PC-3 (cell line): ENCODE results near the gene GMDS. TPM values are rescaled to one million over a fixed set of nuclear protein-coding genes. Genes with fewer than 3 reads are reported as not detected.

Source experiments
- ATAC-seq: fragments of 200-7000 bp; cut with Tn5 transposase; 2 replicates; pipeline ENCODE4 v1.9.1; 2020; ENCODE audit warnings: mild to moderate bottlenecking, moderate library complexity
- BruUV-seq: library from RNA; stranded (reverse); fragments of 400-500 nt; replicated peaks from 2 replicates; lab custom pipeline; 2021; lab: Mats Ljungman, UMichigan
- CTCF ChIA-PET: fragments of 300-600 bp; sonication (Branson Sonifier 250); formaldehyde crosslinking; loops from one replicate; lab custom pipeline; 2022; ENCODE audit warnings: antibody characterized with exemption; lab: Charles Lee
- POLR2A ChIA-PET: fragments of 300-600 bp; sonication (Branson Sonifier 250); formaldehyde crosslinking; loops from one replicate; lab custom pipeline; 2022; ENCODE audit warnings: antibody characterized with exemption; ENCODE audit not compliant: unreplicated experiment; lab: Charles Lee
- DNase-seq: peaks from one replicate; pipeline ENCODE4 v3.0.0-alpha.2; 2015
- H2AFZ ChIP-seq: fragments of 300-600 bp; sonication (generic); 2 replicates; pipeline ENCODE4 v1.6.0; 2016; ENCODE audit warnings: antibody characterized with exemption, low read length
- H3F3A ChIP-seq: fragments of 300-600 bp; sonication (generic); one replicate; pipeline ENCODE4 v1.6.0; 2017; ENCODE audit warnings: antibody characterized with exemption, low read length, control low read depth, mild to moderate bottlenecking; ENCODE audit not compliant: unreplicated experiment
- H3K27ac ChIP-seq: fragments of 300-600 bp; sonication (generic); 2 replicates; pipeline ENCODE4 v1.5.1; 2016; ENCODE audit warnings: mild to moderate bottlenecking, low read length
- H3K27me3 ChIP-seq: fragments of 300-600 bp; sonication (generic); 2 replicates; pipeline ENCODE4 v1.6.1; 2016; ENCODE audit warnings: low read length, mixed read lengths
- H3K36me3 ChIP-seq: fragments of 300-600 bp; sonication (generic); 2 replicates; pipeline ENCODE4 v1.6.1; 2016; ENCODE audit warnings: low read depth, mixed run types, low read length, mixed read lengths
- H3K4me1 ChIP-seq: fragments of 300-600 bp; sonication (generic); 2 replicates; pipeline ENCODE4 v1.5.1; 2016; ENCODE audit warnings: low read length; ENCODE audit not compliant: insufficient read depth
- H3K4me2 ChIP-seq: fragments of 300-600 bp; sonication (generic); 2 replicates; pipeline ENCODE4 v1.6.0; 2016; ENCODE audit warnings: low read length
- H3K4me3 ChIP-seq: fragments of 300-600 bp; sonication (generic); 2 replicates; pipeline ENCODE4 v1.5.1; 2016; ENCODE audit warnings: mild to moderate bottlenecking, low read length, mixed read lengths
- H3K79me2 ChIP-seq: fragments of 300-600 bp; sonication (generic); 2 replicates; pipeline ENCODE4 v1.6.1; 2017; ENCODE audit warnings: low read length, mixed read lengths
- H3K9ac ChIP-seq: fragments of 300-600 bp; sonication (generic); 2 replicates; pipeline ENCODE4 v1.6.0; 2016; ENCODE audit warnings: mild to moderate bottlenecking, low read length
- H3K9me2 ChIP-seq: fragments of 300-600 bp; sonication (generic); replicated peaks from 2 replicates; pipeline ENCODE4 v1.6.1; 2016; ENCODE audit warnings: mixed run types, low read length, mixed read lengths
- H3K9me3 ChIP-seq: fragments of 300-600 bp; sonication (generic); 2 replicates; pipeline ENCODE4 v1.6.1; 2016; ENCODE audit warnings: low read length, mixed read lengths
- H4K20me1 ChIP-seq: fragments of 300-600 bp; sonication (generic); 2 replicates; pipeline ENCODE4 v1.6.1; 2016; ENCODE audit warnings: low read length, mixed read lengths
- EZH2 ChIP-seq: fragments of 300-600 bp; sonication (generic); IDR thresholded peaks from one replicate; pipeline ENCODE4 v1.6.1; 2017; ENCODE audit warnings: antibody characterized with exemption, mild to moderate bottlenecking, low read length; ENCODE audit not compliant: unreplicated experiment
- EZH2phosphoT487 ChIP-seq: fragments of 300-600 bp; sonication (generic); IDR thresholded peaks from 2 replicates; pipeline ENCODE4 v1.6.1; 2018; ENCODE audit warnings: mild to moderate bottlenecking, antibody characterized with exemption, low read length, borderline replicate concordance
- intact Hi-C: fragments of 100-400 bp; cut with micrococcal nuclease; formaldehyde crosslinking; loops from 2 replicates; pipeline ENCODE4 v1.9.0; 2023
- total RNA-seq: library from RNA; depleted of rRNA; stranded (reverse); fragments of >200 nt; gene quantifications from 2 replicates; pipeline ENCODE4 v1.2.3, GENCODE V29; 2014
- TF ChIP-seq, protein P1 (sequence below): fragments of 300-600 bp; sonication (generic); conservative IDR thresholded peaks from 2 replicates; pipeline ENCODE4 v1.5.1; 2017; ENCODE audit warnings: antibody characterized with exemption, low read depth, mild to moderate bottlenecking, low read length

The GMDS gene
- total RNA-seq, 1 experiment from 2014 or later, result 18.3 TPM

- Histone ChIP-seq H3F3A (no peaks in the 10 kb centered on the region), H3K36me3 (no peaks in the 10 kb centered on the region), H3K9me3 (no peaks in the 10 kb centered on the region), H3K27ac (no peak overlapping the region), H3K9ac (no peak overlapping the region), H3K79me2 (no peaks in the 10 kb centered on the region), H3K4me3 (no peak overlapping the region), H4K20me1 (no peaks in the 10 kb centered on the region), H3K9me2 (no peaks in the 10 kb centered on the region), H3K27me3 (no peaks in the 10 kb centered on the region), H2AFZ (no peak overlapping the region), H3K4me2 (no peak overlapping the region), H3K4me1 (peaks cover 32% of the 10 kb centered on the region)
- ChIA-PET POLR2A (no interaction called here), CTCF (no interaction called here)
- TF ChIP-seq EZH2 (no peak), EZH2phosphoT487 (no peak)
- TF ChIP-seq, protein P1, sequence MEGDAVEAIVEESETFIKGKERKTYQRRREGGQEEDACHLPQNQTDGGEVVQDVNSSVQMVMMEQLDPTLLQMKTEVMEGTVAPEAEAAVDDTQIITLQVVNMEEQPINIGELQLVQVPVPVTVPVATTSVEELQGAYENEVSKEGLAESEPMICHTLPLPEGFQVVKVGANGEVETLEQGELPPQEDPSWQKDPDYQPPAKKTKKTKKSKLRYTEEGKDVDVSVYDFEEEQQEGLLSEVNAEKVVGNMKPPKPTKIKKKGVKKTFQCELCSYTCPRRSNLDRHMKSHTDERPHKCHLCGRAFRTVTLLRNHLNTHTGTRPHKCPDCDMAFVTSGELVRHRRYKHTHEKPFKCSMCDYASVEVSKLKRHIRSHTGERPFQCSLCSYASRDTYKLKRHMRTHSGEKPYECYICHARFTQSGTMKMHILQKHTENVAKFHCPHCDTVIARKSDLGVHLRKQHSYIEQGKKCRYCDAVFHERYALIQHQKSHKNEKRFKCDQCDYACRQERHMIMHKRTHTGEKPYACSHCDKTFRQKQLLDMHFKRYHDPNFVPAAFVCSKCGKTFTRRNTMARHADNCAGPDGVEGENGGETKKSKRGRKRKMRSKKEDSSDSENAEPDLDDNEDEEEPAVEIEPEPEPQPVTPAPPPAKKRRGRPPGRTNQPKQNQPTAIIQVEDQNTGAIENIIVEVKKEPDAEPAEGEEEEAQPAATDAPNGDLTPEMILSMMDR, result no peak
- ATAC-seq, result no peak
- no TSS peak for BruUV-seq
- intact Hi-C loops, result no loop called here
- no peak for DNase-seq
Observed at GRCh38 chr6:1600063-1600763, 645.2 kb downstream of the GMDS start.

- TF ChIP-seq EZH2 (no peak), EZH2phosphoT487 (no peak)
- TF ChIP-seq, protein P1, result no peak
- no peak overlapping the region for H2AFZ ChIP-seq
- no peaks in the 10 kb centered on the region for H3K9me2 ChIP-seq
- DNase-seq (no peak), ATAC-seq (no peak)
- peaks cover 35% of the 10 kb centered on the region for H3K4me1 ChIP-seq
- H3K4me3 ChIP-seq, result no peak overlapping the region
- H3K9me3 ChIP-seq, result no peaks in the 10 kb centered on the region
- H3K79me2 ChIP-seq, result no peaks in the 10 kb centered on the region
- CTCF ChIA-PET, result no interaction called here
- POLR2A ChIA-PET, result no interaction called here
- no peaks in the 10 kb centered on the region for H4K20me1 ChIP-seq
- no TSS peak for BruUV-seq
- no peaks in the 10 kb centered on the region for H3K36me3 ChIP-seq
- peaks cover 2% of the 10 kb centered on the region; the same call in 1 of the 2 replicates for H3K27me3 ChIP-seq
- no peak overlapping the region for H3K4me2 ChIP-seq
- intact Hi-C loops, result no loop called here
- no peaks in the 10 kb centered on the region for H3F3A ChIP-seq
- H3K27ac ChIP-seq, result no peak overlapping the region
- no peak overlapping the region for H3K9ac ChIP-seq
Observed at GRCh38 chr6:1599469-1599868, 645.9 kb downstream of the GMDS start.

DNA sequence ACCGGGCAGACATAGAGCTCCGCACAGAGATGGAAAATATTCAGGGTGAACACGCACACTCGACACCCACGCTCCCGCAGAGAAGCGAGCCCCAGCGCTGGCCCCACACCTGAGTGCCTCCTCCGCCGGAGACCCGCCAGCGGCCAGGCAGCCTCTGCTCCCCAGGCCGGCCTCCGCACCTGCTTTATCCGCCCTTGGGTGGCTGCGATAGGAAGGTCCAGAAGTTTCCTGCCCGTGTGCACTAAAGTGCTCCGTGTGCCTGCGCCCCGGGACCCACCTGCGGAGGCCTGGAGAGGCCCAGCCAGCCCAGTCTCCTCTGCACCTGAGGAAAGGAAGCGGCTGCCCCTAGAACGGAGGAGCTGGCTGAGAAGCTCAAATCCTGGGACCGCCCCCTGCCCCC, 646.5 kb downstream of the GMDS start:
- H3K27ac ChIP-seq, result no peak overlapping the region
- no peak overlapping the region for H3K9ac ChIP-seq
- H4K20me1 ChIP-seq, result no peaks in the 10 kb centered on the region
- ChIA-PET CTCF (no interaction called here), POLR2A (interaction anchor here (0.6 kb wide), 1 partner anchor 647 kb away, joined by 3 read pairs; the partner anchor contains the start of gene GMDS)
- no peak for TF ChIP-seq EZH2phosphoT487
- TF ChIP-seq, protein P1, result no peak
- no peak for TF ChIP-seq EZH2
- H3K4me3 ChIP-seq, result no peak overlapping the region
- no peaks in the 10 kb centered on the region for H3K9me2 ChIP-seq
- intact Hi-C loops, result no loop called here
- H3K4me1 ChIP-seq, result peaks cover 38% of the 10 kb centered on the region
- no peaks in the 10 kb centered on the region for H3K79me2 ChIP-seq
- no TSS peak for BruUV-seq
- no peaks in the 10 kb centered on the region for H3K36me3 ChIP-seq
- peaks cover 8% of the 10 kb centered on the region; the same call in 1 of the 2 replicates for H3K27me3 ChIP-seq
- H3F3A ChIP-seq, result no peaks in the 10 kb centered on the region
- H3K4me2 ChIP-seq, result no peak overlapping the region
- ATAC-seq (no peak), DNase-seq (no peak)
- no peaks in the 10 kb centered on the region for H3K9me3 ChIP-seq
- no peak overlapping the region for H2AFZ ChIP-seq
